Measurements from ENCODE around the gene NEMF. TPM values are rescaled to one million over a fixed set of nuclear protein-coding genes. Genes with fewer than 3 reads are reported as not detected.
"Not testable (repeated sequence)": the region's sequence is repeated elsewhere in the genome, so short reads cannot be mapped to it uniquely, and the experiment has no call there.

The NEMF gene
- total RNA-seq, 1 experiment from 2014 or later, result 42.7 TPM

DNA sequence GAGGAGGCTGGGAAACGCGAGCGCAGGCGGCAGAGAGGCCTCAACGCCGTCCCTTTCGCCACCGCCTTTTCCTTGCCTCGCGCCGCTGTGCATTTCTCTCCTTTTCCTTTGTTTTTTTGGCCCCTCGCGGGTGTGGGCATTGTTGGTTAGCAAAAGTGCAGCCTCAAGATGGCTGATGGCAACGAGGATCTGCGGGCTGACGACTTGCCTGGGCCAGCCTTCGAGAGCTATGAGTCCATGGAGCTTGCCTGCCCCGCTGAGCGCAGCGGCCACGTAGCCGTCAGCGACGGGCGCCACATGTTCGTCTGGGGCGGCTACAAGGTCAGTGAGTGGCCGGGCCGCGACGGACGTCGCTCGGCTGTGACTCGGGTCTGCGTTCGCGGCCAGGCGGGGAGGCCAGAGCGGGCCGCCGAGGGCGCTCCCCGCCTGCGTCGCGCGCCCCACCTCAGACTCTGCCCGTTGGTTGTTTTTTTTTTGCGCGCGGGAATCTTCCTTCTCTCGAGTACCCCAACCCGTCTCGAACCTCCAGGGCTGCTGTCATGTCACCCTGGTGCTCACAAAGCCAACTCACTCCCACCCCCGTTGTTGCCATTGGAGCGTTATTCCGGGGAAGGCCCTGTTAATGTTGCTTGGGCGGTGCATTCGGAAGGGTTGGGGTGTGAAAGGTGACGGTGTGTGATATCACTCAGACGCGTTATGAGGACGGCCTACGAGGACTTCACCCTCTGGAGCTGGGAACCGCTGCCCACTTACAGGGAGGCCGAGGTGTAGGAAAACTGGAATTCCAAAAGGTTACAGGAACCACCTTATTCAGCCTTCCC lies 84.1 kb downstream of the NEMF start:
- peak overlapping the region; percentile 90 for H3K27ac ChIP-seq
- DNase-seq (ENCODE audit: low read depth in 1 of 2, low spot score in 2 of 2), result peak in 1 of 2 experiments; percentile 50
- H3K27me3 ChIP-seq (replicated peaks), result no peaks in the 10 kb centered on the region

DNA sequence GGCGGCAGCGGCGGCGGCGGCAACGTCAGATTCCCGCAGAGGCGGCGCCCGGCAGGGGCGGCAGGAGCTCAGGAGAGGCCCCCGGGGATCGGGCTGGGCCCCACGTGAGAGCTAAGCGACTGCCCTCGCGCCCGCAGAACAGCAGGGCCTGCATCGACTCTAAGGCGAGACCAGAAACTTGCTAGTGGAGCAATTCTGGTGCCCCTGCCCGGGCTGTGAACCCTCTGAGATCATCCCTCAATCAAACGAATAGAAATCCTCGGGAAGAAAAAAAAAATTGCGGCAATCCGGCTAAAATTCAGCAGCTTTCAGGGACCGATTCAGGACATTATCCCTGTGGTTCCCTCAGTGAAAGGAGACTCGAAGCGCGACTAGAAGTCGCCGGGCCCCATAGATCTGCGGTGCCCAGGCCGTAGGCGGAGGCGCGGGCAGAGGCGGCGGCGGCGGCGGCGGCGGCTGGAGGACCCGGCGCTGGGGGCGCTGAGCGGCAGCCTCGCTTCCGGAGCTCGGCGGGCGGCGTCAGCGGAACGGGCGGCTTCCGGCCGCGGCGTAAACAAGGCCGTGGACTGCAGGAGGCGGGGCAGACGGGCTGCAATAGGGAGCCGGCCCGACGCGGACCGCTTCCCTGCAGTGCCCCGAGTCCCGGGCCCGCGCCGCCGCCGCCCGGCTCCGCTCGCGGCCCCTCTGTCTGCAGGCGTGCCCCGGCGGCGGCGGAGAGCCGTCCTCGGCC lies 84.9 kb downstream of the NEMF start, which contains the start of gene KLHDC2:
Gene KLHDC2, plus strand, starts transcription at position 583 of the 730 bp plus-strand sequence. CDS start 316 bp downstream, outside the sequence.
- Histone ChIP-seq H3K27ac (peak within 1 kb of the TSS; percentile 90), H3K4me3 (peak within 1 kb of the TSS; percentile 88), H3K4me1 (replicated peaks) (peaks cover 28% of the 10 kb centered on the region), H3K36me3 (peaks cover 5% of the 10 kb centered on the region), H3K9me3 (replicated peaks) (no peaks in the 10 kb centered on the region), H3K27me3 (replicated peaks) (no peaks in the 10 kb centered on the region)
- DNase-seq (ENCODE audit: low read depth in 1 of 2, low spot score in 2 of 2), result peak; percentile 78 to 87

More for the DNA sequence above, 84.1 kb downstream of the NEMF start:
- Histone ChIP-seq H3K36me3 (peaks cover 5% of the 10 kb centered on the region), H3K9me3 (replicated peaks) (no peaks in the 10 kb centered on the region), H3K4me1 (replicated peaks) (peaks cover 28% of the 10 kb centered on the region), H3K4me3 (peak overlapping the region; percentile 88)

DNA sequence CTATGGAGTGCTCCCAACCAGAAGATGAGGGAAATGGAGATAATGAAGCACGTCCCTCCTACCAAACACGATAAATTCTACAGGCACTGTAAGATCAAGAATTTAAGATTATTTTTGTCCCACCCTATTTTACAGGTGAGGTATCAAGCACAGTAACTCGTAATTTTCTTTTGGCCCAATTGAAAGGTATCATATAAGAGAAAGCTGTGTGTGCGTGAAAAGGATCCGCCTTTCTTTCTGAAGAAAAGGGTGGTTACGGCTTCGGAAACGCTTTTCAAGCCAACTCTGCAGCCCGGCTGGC lies 85.4 kb downstream of the NEMF start:
- peak overlapping the region; percentile 88 for H3K4me3 ChIP-seq

DNA sequence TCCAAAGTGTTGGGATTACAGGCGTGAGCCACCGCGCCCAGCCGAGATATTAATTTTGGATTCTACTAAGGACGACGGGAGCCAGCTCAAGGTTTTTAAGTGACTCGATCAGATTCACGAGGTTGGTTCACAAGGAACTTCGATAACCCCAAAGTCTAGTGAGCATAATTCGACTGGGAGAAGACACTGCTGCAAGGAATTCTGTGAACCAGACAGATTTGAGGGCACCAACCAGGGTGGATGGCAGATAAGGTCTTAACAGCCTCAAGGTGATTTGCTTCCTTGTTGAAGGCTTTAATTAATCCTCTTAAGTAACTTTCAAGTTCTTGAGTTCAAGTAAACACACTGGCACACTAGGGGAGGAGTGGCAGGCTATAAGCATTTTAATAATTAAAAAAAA lies 85.7 kb downstream of the NEMF start:
- DNase-seq (ENCODE audit: low read depth in 1 of 2, low spot score in 2 of 2), result no peak
- peaks cover 28% of the 10 kb centered on the region for H3K4me1 ChIP-seq (replicated peaks)
- no peaks in the 10 kb centered on the region for H3K27me3 ChIP-seq (replicated peaks)
- H3K36me3 ChIP-seq, result peaks cover 5% of the 10 kb centered on the region
- H3K9me3 ChIP-seq (replicated peaks), result no peaks in the 10 kb centered on the region
- peak overlapping the region; percentile 88 for H3K4me3 ChIP-seq
- peak overlapping the region; percentile 90; the same call in 1 of the 2 replicates for H3K27ac ChIP-seq

More for the DNA sequence above, 85.4 kb downstream of the NEMF start:
- DNase-seq (ENCODE audit: low read depth in 1 of 2, low spot score in 2 of 2), result no peak
- no peaks in the 10 kb centered on the region for H3K9me3 ChIP-seq (replicated peaks)
- H3K27me3 ChIP-seq (replicated peaks), result no peaks in the 10 kb centered on the region
- peaks cover 28% of the 10 kb centered on the region for H3K4me1 ChIP-seq (replicated peaks)
- peaks cover 5% of the 10 kb centered on the region for H3K36me3 ChIP-seq
- H3K27ac ChIP-seq, result peak overlapping the region; percentile 90

DNA sequence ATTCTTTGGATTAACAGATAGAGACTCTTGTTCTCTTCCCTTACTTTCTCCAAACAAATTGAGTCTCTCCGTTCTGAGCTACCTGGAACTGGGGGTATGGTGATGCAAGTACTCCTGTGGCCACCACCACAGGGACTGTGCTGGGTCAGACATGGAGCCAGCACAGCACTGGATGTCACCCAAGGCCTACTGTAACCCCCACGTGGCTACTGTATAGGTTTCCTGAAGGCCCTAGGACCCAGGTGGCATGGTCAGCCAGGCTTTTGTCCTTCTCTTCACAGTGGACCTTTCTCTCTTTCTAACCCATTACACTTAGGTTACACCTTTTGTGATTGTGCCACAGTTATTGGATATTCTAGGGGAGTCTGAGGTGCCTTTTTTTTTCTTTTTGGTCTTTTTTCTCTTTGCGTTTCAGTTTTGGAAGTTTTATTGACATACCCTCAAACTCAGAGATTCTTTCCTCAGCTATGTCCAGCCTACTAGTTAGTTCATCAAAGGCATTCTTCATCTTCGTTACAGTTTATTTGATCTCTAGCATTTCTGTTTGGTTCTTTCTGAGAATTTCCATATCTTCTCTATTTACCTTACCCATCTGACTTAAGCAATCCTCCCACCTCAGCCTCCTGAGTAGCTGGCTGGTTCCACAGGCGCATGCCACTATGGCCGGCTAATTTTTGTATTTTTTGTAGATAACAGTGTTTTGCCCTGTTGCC lies 90.6 kb downstream of the NEMF start:
- Histone ChIP-seq H3K4me1 (replicated peaks) (peaks cover 4% of the 10 kb centered on the region), H3K4me3 (no peak overlapping the region), H3K36me3 (no peaks in the 10 kb centered on the region), H3K27ac (no peak overlapping the region), H3K9me3 (replicated peaks) (no peaks in the 10 kb centered on the region), H3K27me3 (replicated peaks) (no peaks in the 10 kb centered on the region)
- DNase-seq (ENCODE audit: low read depth in 1 of 2, low spot score in 2 of 2), result no peak

DNA sequence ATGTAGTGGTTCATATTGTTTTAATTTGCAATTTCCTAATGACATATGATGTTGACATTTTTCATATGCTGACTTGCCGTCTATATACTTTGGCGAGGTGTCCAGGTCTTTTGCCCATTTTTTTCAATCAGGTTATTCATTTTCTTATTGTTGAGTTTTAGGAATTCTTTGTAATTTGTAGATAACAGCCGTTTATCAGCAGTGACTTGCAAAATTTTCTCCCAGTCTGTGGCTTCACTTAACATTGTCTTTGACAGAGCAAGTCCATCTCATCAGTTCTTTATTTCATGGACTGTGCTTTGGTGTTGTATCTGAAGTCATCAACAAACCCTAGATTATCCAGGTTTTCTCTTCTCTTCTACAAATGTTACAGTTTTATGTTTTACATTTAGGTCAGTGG lies 97.2 kb downstream of the NEMF start:
- Histone ChIP-seq H3K4me3 (no peak overlapping the region), H3K4me1 (replicated peaks) (no peaks in the 10 kb centered on the region), H3K27ac (no peak overlapping the region), H3K27me3 (replicated peaks) (no peaks in the 10 kb centered on the region), H3K36me3 (no peaks in the 10 kb centered on the region), H3K9me3 (replicated peaks) (no peaks in the 10 kb centered on the region)
- no peak for DNase-seq (ENCODE audit: low read depth in 1 of 2, low spot score in 2 of 2)

DNA sequence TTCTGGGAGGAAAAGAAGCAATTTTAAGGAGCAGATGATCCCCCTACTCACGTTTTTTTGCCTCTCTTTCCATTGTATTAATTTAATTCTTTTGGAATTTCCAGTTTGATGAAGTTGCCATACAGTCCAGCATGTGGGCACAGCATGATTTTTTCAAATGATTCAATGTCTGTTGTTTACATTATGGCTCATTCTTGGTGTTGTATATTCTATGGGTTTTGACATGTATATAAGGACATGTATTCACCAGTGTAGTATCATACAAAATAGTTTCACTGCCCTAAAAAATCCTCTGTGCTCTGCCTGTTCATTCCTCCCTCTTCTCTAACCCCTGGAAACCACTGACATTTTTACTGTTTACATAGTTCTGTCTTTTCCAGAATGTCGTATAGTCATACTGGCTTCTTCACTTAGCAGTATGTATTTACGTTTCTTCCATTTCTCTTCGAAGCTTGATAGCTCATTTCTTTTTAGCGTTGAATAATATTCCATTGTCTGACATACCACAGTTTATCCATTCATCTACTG lies 98.0 kb downstream of the NEMF start:
- Histone ChIP-seq H3K9me3 (replicated peaks) (no peaks in the 10 kb centered on the region), H3K4me3 (no peak overlapping the region), H3K27ac (no peak overlapping the region), H3K27me3 (replicated peaks) (no peaks in the 10 kb centered on the region), H3K36me3 (no peaks in the 10 kb centered on the region), H3K4me1 (replicated peaks) (no peaks in the 10 kb centered on the region)
- DNase-seq (ENCODE audit: low read depth in 1 of 2, low spot score in 2 of 2), result no peak

DNA sequence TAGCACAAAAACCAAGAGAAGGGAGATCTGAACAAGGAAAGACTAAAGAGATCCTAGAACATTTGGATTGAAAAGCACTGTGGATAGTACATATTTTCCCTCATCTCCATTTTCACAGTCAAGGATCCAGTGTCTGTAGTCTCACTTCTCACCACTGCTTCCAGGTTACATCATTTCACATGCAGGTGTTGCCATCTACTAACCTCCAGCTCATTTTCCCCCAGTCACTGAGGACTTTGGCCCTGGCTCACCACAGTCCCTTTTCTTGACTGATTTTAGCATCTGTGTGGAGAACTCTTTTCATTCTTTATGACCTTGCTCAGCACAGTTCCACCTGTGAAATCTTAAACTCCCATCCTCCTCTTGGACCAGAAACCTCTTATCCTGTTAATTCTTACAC lies 106.1 kb downstream of the NEMF start:
- not testable (repeated sequence) for H3K4me1 ChIP-seq (replicated peaks); H3K36me3 ChIP-seq; H3K27me3 ChIP-seq (replicated peaks); H3K9me3 ChIP-seq (replicated peaks); DNase-seq (ENCODE audit: low read depth in 1 of 2, low spot score in 2 of 2); H3K27ac ChIP-seq; H3K4me3 ChIP-seq

DNA sequence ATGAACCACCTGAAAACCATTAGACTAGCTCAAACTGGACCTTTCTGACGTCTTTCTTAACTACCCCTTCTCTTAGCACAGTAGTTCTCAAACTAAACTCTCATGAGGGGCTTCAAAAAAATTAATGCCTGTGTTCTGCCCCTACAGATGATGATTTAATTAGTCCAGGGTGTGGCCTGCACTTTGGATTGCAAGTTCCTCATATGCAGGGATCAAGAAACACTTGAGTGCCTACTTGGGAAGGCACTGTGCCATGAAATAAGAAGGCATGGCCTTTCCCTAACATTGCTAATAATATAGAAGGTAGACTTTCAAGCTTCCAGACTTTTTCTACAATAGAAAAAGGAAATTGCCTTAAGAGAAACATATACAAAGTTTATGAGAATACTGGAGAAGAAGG lies 107.4 kb downstream of the NEMF start:
- DNase-seq (ENCODE audit: low read depth in 1 of 2, low spot score in 2 of 2), result no peak
- no peaks in the 10 kb centered on the region for H3K27me3 ChIP-seq (replicated peaks)
- no peak overlapping the region for H3K27ac ChIP-seq
- no peaks in the 10 kb centered on the region for H3K36me3 ChIP-seq
- H3K4me3 ChIP-seq, result no peak overlapping the region
- H3K4me1 ChIP-seq (replicated peaks), result no peaks in the 10 kb centered on the region
- H3K9me3 ChIP-seq (replicated peaks), result no peaks in the 10 kb centered on the region

DNA sequence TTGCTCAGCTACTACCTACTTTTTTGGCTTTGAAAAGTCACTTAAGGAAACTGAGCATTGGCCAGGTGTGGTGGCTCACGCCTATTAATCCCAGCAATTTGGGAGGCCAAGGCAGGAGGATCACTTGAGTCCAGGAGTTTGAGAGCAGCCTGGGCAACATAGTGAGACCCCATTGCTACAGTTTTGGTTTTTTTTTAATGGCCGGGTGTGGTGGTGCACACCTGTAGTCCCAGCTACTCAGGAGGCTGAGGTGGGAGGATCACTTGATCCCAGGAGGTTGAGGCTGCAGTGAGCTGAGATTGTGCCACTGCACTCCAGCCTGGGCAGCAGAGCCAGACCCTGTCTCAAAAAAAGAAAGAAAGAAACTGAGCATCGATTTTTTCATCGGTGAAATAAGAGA lies 116.9 kb downstream of the NEMF start:
- H3K27me3 ChIP-seq (replicated peaks); H3K4me1 ChIP-seq (replicated peaks); H3K36me3 ChIP-seq; DNase-seq (ENCODE audit: low read depth in 1 of 2, low spot score in 2 of 2); H3K4me3 ChIP-seq; H3K9me3 ChIP-seq (replicated peaks); H3K27ac ChIP-seq: not testable (repeated sequence)

DNA sequence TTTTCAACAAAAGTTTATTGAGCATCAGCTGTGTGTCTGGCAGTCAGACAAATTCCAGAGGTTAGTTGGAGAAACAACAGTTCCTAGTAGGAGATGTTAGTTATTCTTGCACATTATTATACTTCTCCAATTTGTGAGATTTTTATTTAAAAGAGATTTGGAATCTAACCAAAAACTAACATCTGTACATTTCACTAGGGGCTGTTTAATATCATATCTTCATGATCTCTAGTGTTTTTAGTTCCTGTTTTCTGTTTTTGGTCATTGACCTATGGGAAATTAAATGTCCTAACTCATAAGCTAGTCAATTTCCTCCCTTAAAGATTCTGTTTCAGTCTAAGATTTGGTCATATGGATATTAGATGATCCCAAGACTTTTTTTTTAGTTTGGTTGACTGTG lies 118.8 kb downstream of the NEMF start:
- H3K4me1 ChIP-seq (replicated peaks), result no peaks in the 10 kb centered on the region
- no peaks in the 10 kb centered on the region for H3K9me3 ChIP-seq (replicated peaks)
- H3K4me3 ChIP-seq, result no peak overlapping the region
- DNase-seq (ENCODE audit: low read depth in 1 of 2, low spot score in 2 of 2), result no peak
- no peak overlapping the region for H3K27ac ChIP-seq
- no peaks in the 10 kb centered on the region for H3K27me3 ChIP-seq (replicated peaks)
- no peaks in the 10 kb centered on the region for H3K36me3 ChIP-seq

DNA sequence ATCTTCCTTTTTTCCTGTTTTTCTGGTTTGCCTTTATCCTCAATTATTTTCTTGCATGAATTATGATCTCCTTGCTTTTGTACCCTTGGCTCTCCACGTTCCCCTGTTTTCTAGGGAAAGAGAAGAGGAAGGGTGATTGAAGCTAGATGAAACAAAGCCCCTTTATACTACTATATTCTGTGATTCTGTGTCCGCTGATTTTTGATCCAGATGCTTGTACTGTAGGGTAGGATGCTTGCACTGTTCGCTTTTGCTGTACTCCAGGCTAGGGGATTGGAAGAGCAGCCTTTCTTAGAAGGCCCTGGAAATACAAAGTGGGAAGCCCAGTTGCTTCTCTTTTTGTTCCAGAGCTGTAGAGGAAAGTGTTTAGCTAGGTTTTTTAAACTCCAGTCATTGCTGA lies 119.7 kb downstream of the NEMF start:
- Histone ChIP-seq H3K4me3 (no peak overlapping the region), H3K27me3 (replicated peaks) (no peaks in the 10 kb centered on the region), H3K9me3 (replicated peaks) (no peaks in the 10 kb centered on the region), H3K4me1 (replicated peaks) (no peaks in the 10 kb centered on the region), H3K27ac (no peak overlapping the region), H3K36me3 (no peaks in the 10 kb centered on the region)
- DNase-seq (ENCODE audit: low read depth in 1 of 2, low spot score in 2 of 2), result no peak
